Right lobe of liver (tissue), 6 donors: Measurements from ENCODE around the gene PFKFB4. TPM values are rescaled to one million over a fixed set of nuclear protein-coding genes. Genes with fewer than 3 reads are reported as not detected.

ENCODE experiments used
- ATAC-seq, 4 donors: fragments of 200-7000 bp; cut with Tn5 transposase; one replicate each; pipeline ENCODE4 v1.9.1; 2020; ENCODE audit warnings: mild to moderate bottlenecking in 4 of 4, moderate library complexity in 4 of 4
- DNase-seq, 3 donors: peaks; one replicate each; pipeline ENCODE4 v3.0.0-alpha.2; 2020
- H3K27ac ChIP-seq, 3 donors: fragments of 200-600 bp; one replicate each; pipeline ENCODE4 v1.8.0; 2022
- H3K27me3 ChIP-seq, 2 donors: fragments of 200-600 bp; one replicate each; pipeline ENCODE4 v1.8.0; 2022
- H3K36me3 ChIP-seq, 4 donors: fragments of 200-600 bp; sonication (generic) in 1 of 4; one replicate each; pipeline versions ENCODE4 v1.5.1 to v1.8.0; 2017 to 2022; ENCODE audit warnings: control low read depth in 1 of 4
- H3K4me1 ChIP-seq, 4 donors: fragments of 200-600 bp; sonication (generic) in 1 of 4; one replicate each; pipeline versions ENCODE4 v1.5.1 to v1.8.0; 2017 to 2022; ENCODE audit warnings: control low read depth in 1 of 4
- H3K4me3 ChIP-seq, 3 donors: fragments of 200-600 bp; one replicate each; pipeline ENCODE4 v1.8.0; 2022
- H3K9me3 ChIP-seq, 4 donors: fragments of 200-600 bp; sonication (generic) in 1 of 4; one replicate each; pipeline versions ENCODE4 v1.5.1 to v1.8.0; 2017 to 2022; ENCODE audit warnings: control low read depth in 1 of 4
- CTCF ChIP-seq, 4 donors: fragments of 200-600 bp in 3 of 4; fragments of 450-650 bp in 1 of 4; IDR thresholded peaks; one replicate each; pipeline versions ENCODE4 v1.5.1 to v1.8.0; 2016 to 2022; ENCODE audit warnings: antibody characterized with exemption in 4 of 4, mild to moderate bottlenecking in 2 of 4
- POLR2A ChIP-seq: fragments of 450-650 bp; IDR thresholded peaks from one replicate; pipeline ENCODE4 v1.6.1; 2017; ENCODE audit warnings: antibody characterized with exemption, mild to moderate bottlenecking
- WGBS: methylation state at CpG from one replicate; pipeline ENCODE4 v1.1.6; 2018; ENCODE audit warnings: low coverage, low lambda C conversion rate; ENCODE audit not compliant: insufficient coverage; ENCODE audit errors: missing lambda C conversion rate; 5-methylcytosine and 5-hydroxymethylcytosine counted together
- intact Hi-C, 2 donors: fragments of 100-400 bp; cut with DNase I; formaldehyde crosslinking; loops; one replicate each; pipeline versions ENCODE4 v1.11.2 to v1.14.1; 2022
- total RNA-seq, 6 experiments: library from RNA; depleted of rRNA in 2 of 6; stranded (reverse); fragments of >200 nt in 2 of 6; fragmentation: NEBNext Ultra II Directional in 3 of 6; extraction: Animal tissue kit (Norgen Biotek cat#: 25700) in 3 of 6; gene quantifications; one replicate each; pipeline versions ENCODE4 v1.1.0 to v1.2.4, GENCODE V29; 2016 to 2023
- donor health status: DM: no; HTN: yes; CAD: no.
- donor health status: DM: no; HTN: no; CAD: no.
- donor health status: DM: no; HTN: no; CAD: no.
- donor health status: DM: no; HTN: yes; CAD: no.
- donor health status: DM: no; HTN: yes; CAD: no.

Gene PFKFB4
- total RNA-seq, 6 experiments from 2014 or later, result 0.59 to 10.8 (median 1.4) TPM

- WGBS, result 80% methylated on average over 10 of the region's 19 CpGs
- H3K4me1 ChIP-seq, result peaks cover 0 to under 1% (median 0%) of the 10 kb centered on the region in 4 donors
- DNase-seq (no peak), ATAC-seq (peak; percentile 23 to 58 (median 45))
- H3K36me3 ChIP-seq, result no peaks in the 10 kb centered on the region
- no peak for TF ChIP-seq POLR2A
- no peak for TF ChIP-seq CTCF (IDR thresholded peaks at IDR 0.05)
- H3K27me3 ChIP-seq, result no peaks in the 10 kb centered on the region
- H3K4me3 ChIP-seq, result no peak overlapping the region
- no peak overlapping the region for H3K27ac ChIP-seq
- H3K9me3 ChIP-seq, result no peaks in the 10 kb centered on the region
- intact Hi-C loops, result no loop called here
These were observed 77.7 kb downstream of the PFKFB4 start for GRCh38 chr3:48478626-48479555.

DNA sequence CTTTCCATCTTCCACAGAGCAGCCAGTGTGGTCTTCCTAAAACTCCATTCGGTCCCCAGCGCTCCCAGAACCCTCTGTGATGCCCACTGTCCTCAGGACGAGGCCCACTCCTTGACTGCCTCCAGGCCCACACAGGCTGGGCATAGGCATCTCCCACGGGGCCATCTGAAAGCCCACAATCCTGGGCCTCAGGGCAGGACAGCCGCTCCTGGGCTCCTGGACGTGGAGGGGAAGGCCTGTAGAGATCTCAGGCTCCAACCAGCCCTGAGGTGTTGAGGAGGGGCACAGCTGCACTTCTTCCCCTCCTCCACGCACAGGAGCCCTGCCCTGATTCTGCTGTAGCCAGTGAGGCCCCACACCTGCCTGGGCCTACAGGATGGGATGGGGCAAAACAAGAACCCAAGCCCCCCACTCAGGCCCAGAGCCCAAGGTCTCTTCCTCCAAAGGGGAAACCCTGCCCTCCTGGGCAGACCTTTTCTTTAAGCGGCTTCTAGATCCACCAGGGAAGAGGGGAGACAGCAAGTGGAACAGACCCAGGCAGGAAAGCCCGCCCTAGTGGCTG is 78.6 kb downstream of the PFKFB4 start:
- peaks cover 0 to 9% (median 3%) of the 10 kb centered on the region in 4 donors for H3K4me1 ChIP-seq
- H3K9me3 ChIP-seq, result no peaks in the 10 kb centered on the region
- H3K27me3 ChIP-seq, result no peaks in the 10 kb centered on the region
- H3K27ac ChIP-seq, result no peak overlapping the region
- DNase-seq, result no peak
- intact Hi-C loops, result no loop called here
- no peak overlapping the region for H3K4me3 ChIP-seq
- no peak for ATAC-seq
- H3K36me3 ChIP-seq, result no peaks in the 10 kb centered on the region
- no CpG with 5 or more reads among the region's 9 CpGs for WGBS
- TF ChIP-seq POLR2A (no peak), CTCF (IDR thresholded peaks at IDR 0.05) (no peak)

DNA sequence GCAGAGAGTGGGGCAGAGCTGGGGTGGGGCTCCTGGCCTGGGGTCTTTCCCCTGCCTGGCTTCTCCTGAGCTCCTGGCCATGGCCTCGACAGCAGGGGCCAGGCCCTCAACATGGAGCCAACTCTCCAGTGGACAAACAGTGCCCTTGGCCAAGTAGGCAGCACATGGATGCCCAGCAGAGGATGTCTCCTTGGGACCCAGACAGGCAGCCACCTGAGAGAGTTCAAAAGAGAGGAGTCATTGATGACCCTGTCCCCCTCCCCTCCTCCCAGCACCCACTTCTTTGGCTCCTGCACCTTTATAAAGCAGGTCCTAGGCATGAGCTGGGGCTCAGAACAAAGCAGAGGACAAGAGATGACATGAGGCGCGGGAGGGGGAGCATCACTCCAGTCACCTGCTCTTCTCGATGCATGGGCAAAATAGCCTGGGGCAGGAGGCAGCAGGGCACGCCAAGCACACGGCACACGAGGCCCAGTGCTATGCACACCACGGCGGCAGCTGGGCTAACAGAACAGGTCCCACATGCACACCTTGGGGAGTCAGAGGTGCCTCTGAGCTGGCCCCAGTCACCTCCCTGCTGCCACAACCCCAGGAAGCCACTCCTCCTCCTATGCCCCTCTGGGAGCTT is 80.1 kb downstream of the PFKFB4 start:
- intact Hi-C loops, result no loop called here
- no peak for DNase-seq
- H3K4me1 ChIP-seq, result peaks cover 0 to 14% (median 6%) of the 10 kb centered on the region in 4 donors
- no peaks in the 10 kb centered on the region for H3K36me3 ChIP-seq
- TF ChIP-seq CTCF (IDR thresholded peaks at IDR 0.05), result no peak
- no peak for TF ChIP-seq POLR2A
- ATAC-seq, result no peak
- WGBS, result 80% methylated on average over 1 of the region's 9 CpGs
- no peak overlapping the region for H3K27ac ChIP-seq
- no peaks in the 10 kb centered on the region for H3K9me3 ChIP-seq
- H3K27me3 ChIP-seq, result no peaks in the 10 kb centered on the region
- H3K4me3 ChIP-seq, result no peak overlapping the region

DNA sequence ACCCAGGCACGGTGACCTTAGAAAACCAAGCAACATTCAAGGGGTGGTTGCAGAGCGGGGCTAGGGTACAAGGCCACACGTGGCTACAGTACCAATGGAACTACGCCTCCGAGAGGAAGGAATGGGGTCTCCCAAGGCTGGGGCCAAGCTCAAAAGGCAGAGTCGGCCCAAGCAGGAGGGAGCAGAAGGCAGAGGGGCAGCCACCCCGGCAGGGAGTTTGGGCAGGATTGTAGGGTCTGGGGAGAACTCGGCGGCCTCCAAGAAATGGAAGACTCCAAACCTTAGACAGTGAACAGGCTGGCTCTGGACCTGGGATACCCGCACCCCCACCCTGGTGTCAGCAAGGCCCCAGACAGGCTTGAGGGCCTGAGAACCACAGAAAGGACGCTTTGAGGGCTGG is 81.4 kb downstream of the PFKFB4 start:
- Histone ChIP-seq H3K27ac (no peak overlapping the region), H3K36me3 (no peaks in the 10 kb centered on the region), H3K4me1 (peaks cover 0 to 27% (median 13%) of the 10 kb centered on the region in 4 donors), H3K9me3 (no peaks in the 10 kb centered on the region), H3K4me3 (no peak overlapping the region), H3K27me3 (no peaks in the 10 kb centered on the region)
- no peak for ATAC-seq
- TF ChIP-seq POLR2A (no peak), CTCF (IDR thresholded peaks at IDR 0.05) (no peak)
- DNase-seq, result no peak
- WGBS, result 93% methylated on average over 4 of the region's 11 CpGs
- intact Hi-C loops, result no loop called here
